Ovary (tissue), 9 donors: Measurements from ENCODE around the gene RPP38. TPM values are rescaled to one million over a fixed set of nuclear protein-coding genes. Genes with fewer than 3 reads are reported as not detected.

Source experiments
- DNase-seq, 5 donors: peaks; one replicate each; pipeline ENCODE4 v3.0.0-alpha.2; 2019 to 2020
- H3K27ac ChIP-seq, 2 donors: fragments of 200-600 bp; one replicate each; pipeline versions ENCODE4 v1.5.1 to v1.8.0; 2019 to 2022
- H3K27me3 ChIP-seq: fragments of 200-600 bp; one replicate; pipeline ENCODE4 v1.8.0; 2022
- H3K36me3 ChIP-seq: fragments of 200-600 bp; sonication (generic); one replicate; pipeline ENCODE4 v1.5.1; 2019
- H3K4me1 ChIP-seq: one replicate; pipeline ENCODE4 v1.8.1; 2013; ENCODE audit warnings: mild to moderate bottlenecking, moderate library complexity; ENCODE audit not compliant: insufficient read depth
- H3K4me3 ChIP-seq: fragments of 200-600 bp; sonication (generic); one replicate; pipeline ENCODE4 v1.5.1; 2017
- H3K9me3 ChIP-seq, 2 donors: fragments of 200-600 bp in 1 of 2; sonication (generic) in 1 of 2; one replicate each; pipeline versions ENCODE4 v1.5.1 to v1.8.1; 2013 to 2019; ENCODE audit warnings: mild to moderate bottlenecking in 1 of 2, moderate library complexity in 1 of 2
- EP300 ChIP-seq: sonication (generic); formaldehyde crosslinking; IDR thresholded peaks from one replicate; pipeline ENCODE4 v1.6.1; 2017; ENCODE audit warnings: antibody characterized with exemption
- POLR2A ChIP-seq: fragments of 450-650 bp; IDR thresholded peaks from one replicate; pipeline ENCODE4 v1.6.1; 2017; ENCODE audit warnings: antibody characterized with exemption, mild to moderate bottlenecking, moderate library complexity
- intact Hi-C, 4 donors: fragments of 100-400 bp; cut with DNase I; formaldehyde crosslinking; loops; one replicate each; pipeline versions ENCODE4 v1.11.0 to v1.15.1; 2022 to 2023
- polyA plus RNA-seq, 2 donors: library from polyadenylated mRNA; stranded (reverse); fragments of 200-250 nt in 1 of 2; fragments of 350-450 nt in 1 of 2; fragmentation: Illumina TruSeq in 1 of 2; extraction: RNeasy Lipid Tissue Mini Kit (QIAGEN cat#74804) in 1 of 2; gene quantifications; one replicate each; pipeline ENCODE4 v1.2.3, GENCODE V29; 2013 to 2014
- total RNA-seq, 7 donors: library from RNA; depleted of rRNA in 2 of 7; stranded (reverse); fragments of >200 nt in 2 of 7; fragmentation: NEBNext Ultra II Directional in 3 of 7; extraction: Animal tissue kit (Norgen Biotek cat#: 25700) in 3 of 7; gene quantifications; one replicate each; pipeline versions ENCODE4 v1.1.0 to v1.2.4, GENCODE V29; 2016 to 2023
- TF ChIP-seq, protein P1 (sequence below), 3 donors: fragments of 450-650 bp in 2 of 3; fragments of 200-600 bp in 1 of 3; IDR thresholded peaks; one replicate each; pipeline versions ENCODE4 v1.5.1 to v1.8.0; 2016 to 2022; ENCODE audit warnings: antibody characterized with exemption in 3 of 3, mild to moderate bottlenecking in 1 of 3
- donor health status: DM: no; HTN: no; CAD: no; lungs with moderate emphysema.
- donor health status: DM: no; HTN: no; CAD: no.
- donor health status: Bipolar disorder and iron deficiency.
- donor health status: DM: yes; HTN: yes; CAD: no.
- donor health status: DM: no; HTN: no; CAD: no.
- donor health status: DM: yes; HTN: yes; CAD: no.

RPP38 gene
- total and polyA plus RNA-seq, 9 donors: 9.1 to 20.7 (median 15.7) TPM

DNA sequence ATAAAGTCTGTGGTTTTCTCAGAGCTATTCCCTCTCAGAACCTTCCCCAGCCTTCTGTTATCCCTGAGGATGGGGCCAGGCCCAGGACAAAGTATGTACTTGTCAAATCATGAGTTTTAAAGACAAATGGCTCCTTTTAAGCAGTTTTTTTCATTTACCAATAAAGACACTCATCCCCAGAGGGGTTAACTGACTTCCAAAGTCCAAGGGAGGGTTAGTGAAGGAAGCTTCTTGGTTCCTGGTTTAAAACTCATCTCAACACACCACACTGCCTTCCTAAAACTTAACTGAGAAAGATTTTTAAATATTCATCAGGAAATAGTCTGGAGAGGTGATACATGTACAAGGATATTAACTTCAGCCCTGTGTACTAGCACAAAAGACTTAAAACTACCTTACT is 55.4 kb downstream of the RPP38 start:
- TF ChIP-seq, protein P1, sequence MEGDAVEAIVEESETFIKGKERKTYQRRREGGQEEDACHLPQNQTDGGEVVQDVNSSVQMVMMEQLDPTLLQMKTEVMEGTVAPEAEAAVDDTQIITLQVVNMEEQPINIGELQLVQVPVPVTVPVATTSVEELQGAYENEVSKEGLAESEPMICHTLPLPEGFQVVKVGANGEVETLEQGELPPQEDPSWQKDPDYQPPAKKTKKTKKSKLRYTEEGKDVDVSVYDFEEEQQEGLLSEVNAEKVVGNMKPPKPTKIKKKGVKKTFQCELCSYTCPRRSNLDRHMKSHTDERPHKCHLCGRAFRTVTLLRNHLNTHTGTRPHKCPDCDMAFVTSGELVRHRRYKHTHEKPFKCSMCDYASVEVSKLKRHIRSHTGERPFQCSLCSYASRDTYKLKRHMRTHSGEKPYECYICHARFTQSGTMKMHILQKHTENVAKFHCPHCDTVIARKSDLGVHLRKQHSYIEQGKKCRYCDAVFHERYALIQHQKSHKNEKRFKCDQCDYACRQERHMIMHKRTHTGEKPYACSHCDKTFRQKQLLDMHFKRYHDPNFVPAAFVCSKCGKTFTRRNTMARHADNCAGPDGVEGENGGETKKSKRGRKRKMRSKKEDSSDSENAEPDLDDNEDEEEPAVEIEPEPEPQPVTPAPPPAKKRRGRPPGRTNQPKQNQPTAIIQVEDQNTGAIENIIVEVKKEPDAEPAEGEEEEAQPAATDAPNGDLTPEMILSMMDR (IDR thresholded peaks at IDR 0.05): no peak
- no peak for TF ChIP-seq EP300
- no peak for TF ChIP-seq POLR2A
- Histone ChIP-seq H3K27ac (no peak overlapping the region), H3K9me3 (no peaks in the 10 kb centered on the region), H3K4me1 (peaks cover 2% of the 10 kb centered on the region), H3K36me3 (no peaks in the 10 kb centered on the region), H3K27me3 (no peaks in the 10 kb centered on the region), H3K4me3 (no peak overlapping the region)
- DNase-seq: no peak
- intact Hi-C loops: no loop called here

Other genes starting within 250 kb of the RPP38 start
- 10 to 100 TPM in 3 of 7 donors, 1 to 10 TPM in 4; 3.7 to 16.4 (median 9.0) TPM for gene SUV39H2, start 218.5 kb upstream of the RPP38 start, total RNA-seq
- gene SUV39H2, start 218.5 kb upstream of the RPP38 start, polyA plus RNA-seq: 1 to 10 TPM; 3.0 to 5.0 TPM
- gene DCLRE1C, start 143.3 kb upstream of the RPP38 start, total RNA-seq: 10 to 100 TPM in 3 of 7 donors, 1 to 10 TPM in 4; 6.3 to 12.9 (median 8.8) TPM
- 10 to 100 TPM in 1 of 2 donors, 1 to 10 TPM in 1; 5.0 to 11.8 TPM for gene DCLRE1C, start 143.3 kb upstream of the RPP38 start, polyA plus RNA-seq
- under 1 TPM in 1 of 7 donors, not detected in 6; 0.69 TPM for gene MEIG1, start 138.0 kb upstream of the RPP38 start, total RNA-seq
- gene MEIG1, start 138.0 kb upstream of the RPP38 start, polyA plus RNA-seq: under 1 TPM in 1 of 2 donors, not detected in 1; 0.67 TPM
- under 1 TPM in 1 of 7 donors, not detected in 6; 0.48 TPM for gene OLAH, start 53.4 kb upstream of the RPP38 start, total RNA-seq
- under 1 TPM; 0.23 to 0.40 TPM for gene OLAH, start 53.4 kb upstream of the RPP38 start, polyA plus RNA-seq
- gene ACBD7, start 8.6 kb upstream of the RPP38 start, total RNA-seq: 1 to 10 TPM in 1 of 7 donors, under 1 TPM in 5, not detected in 1; 0.17 to 1.7 (median 0.48) TPM
- under 1 TPM; 0.08 to 0.55 TPM for gene ACBD7, start 8.6 kb upstream of the RPP38 start, polyA plus RNA-seq
- gene NMT2, start 71.3 kb downstream of the RPP38 start, total RNA-seq: 10 to 100 TPM; 11.5 to 30.3 (median 26.3) TPM
- 10 to 100 TPM; 13.9 to 25.8 TPM for gene NMT2, start 71.3 kb downstream of the RPP38 start, polyA plus RNA-seq